ENCODE data around the gene C1orf174.

DNA sequence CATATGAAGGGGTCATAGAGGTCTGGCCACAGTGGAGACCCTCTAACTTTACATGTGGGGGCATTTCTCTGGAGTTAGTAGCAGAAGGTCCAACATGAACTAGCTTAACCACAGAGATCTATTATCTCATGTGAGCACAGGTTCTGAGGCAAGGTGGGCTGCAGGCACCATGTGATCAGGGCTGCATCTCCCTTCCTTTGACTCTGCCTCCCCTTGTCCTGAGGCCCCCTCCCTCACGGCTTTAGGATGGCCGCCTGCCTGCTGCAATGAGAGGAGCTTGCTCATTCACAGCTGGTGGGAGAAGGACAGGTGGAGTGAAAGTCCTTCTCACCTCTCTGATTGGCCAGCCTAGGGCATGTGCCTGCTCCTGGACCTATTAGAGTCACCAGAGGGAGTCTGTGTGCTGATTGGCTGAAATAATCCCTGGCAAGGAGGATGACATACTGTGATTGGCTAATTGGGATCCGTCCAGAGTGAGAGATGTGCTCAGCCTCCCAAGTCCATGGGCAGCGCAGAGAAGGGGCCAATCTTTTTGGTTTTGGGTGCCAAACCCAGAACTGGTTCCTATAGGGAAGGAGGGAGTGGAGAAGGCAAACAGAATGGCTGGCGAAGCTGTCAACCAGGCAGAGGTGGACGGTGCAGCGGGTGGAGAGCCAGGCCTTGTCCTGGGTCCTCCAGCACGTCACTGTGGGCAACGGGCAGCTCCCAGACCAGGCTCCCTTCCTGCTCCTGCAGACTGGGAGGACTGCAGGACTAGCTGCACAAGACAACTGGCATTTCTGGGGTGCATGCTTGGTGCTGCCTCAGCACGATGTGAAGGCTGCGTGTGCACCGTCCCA lies 39.4 kb upstream of the C1orf174 start:
- TF ChIP-seq, protein P1, sequence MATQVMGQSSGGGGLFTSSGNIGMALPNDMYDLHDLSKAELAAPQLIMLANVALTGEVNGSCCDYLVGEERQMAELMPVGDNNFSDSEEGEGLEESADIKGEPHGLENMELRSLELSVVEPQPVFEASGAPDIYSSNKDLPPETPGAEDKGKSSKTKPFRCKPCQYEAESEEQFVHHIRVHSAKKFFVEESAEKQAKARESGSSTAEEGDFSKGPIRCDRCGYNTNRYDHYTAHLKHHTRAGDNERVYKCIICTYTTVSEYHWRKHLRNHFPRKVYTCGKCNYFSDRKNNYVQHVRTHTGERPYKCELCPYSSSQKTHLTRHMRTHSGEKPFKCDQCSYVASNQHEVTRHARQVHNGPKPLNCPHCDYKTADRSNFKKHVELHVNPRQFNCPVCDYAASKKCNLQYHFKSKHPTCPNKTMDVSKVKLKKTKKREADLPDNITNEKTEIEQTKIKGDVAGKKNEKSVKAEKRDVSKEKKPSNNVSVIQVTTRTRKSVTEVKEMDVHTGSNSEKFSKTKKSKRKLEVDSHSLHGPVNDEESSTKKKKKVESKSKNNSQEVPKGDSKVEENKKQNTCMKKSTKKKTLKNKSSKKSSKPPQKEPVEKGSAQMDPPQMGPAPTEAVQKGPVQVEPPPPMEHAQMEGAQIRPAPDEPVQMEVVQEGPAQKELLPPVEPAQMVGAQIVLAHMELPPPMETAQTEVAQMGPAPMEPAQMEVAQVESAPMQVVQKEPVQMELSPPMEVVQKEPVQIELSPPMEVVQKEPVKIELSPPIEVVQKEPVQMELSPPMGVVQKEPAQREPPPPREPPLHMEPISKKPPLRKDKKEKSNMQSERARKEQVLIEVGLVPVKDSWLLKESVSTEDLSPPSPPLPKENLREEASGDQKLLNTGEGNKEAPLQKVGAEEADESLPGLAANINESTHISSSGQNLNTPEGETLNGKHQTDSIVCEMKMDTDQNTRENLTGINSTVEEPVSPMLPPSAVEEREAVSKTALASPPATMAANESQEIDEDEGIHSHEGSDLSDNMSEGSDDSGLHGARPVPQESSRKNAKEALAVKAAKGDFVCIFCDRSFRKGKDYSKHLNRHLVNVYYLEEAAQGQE (IDR thresholded peaks at IDR 0.05; ENCODE audit: insufficient replicate concordance, low read depth), result no peak
- TF ChIP-seq, protein P2, sequence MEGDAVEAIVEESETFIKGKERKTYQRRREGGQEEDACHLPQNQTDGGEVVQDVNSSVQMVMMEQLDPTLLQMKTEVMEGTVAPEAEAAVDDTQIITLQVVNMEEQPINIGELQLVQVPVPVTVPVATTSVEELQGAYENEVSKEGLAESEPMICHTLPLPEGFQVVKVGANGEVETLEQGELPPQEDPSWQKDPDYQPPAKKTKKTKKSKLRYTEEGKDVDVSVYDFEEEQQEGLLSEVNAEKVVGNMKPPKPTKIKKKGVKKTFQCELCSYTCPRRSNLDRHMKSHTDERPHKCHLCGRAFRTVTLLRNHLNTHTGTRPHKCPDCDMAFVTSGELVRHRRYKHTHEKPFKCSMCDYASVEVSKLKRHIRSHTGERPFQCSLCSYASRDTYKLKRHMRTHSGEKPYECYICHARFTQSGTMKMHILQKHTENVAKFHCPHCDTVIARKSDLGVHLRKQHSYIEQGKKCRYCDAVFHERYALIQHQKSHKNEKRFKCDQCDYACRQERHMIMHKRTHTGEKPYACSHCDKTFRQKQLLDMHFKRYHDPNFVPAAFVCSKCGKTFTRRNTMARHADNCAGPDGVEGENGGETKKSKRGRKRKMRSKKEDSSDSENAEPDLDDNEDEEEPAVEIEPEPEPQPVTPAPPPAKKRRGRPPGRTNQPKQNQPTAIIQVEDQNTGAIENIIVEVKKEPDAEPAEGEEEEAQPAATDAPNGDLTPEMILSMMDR (IDR thresholded peaks at IDR 0.05; ENCODE audit: insufficient read depth, low read length), result no peak
- TF ChIP-seq POLR2AphosphoS5 (IDR thresholded peaks at IDR 0.05; ENCODE audit: low read depth) (no peak), GABPA (IDR thresholded peaks at IDR 0.05; ENCODE audit: low read depth) (no peak), SPI1 (IDR thresholded peaks at IDR 0.05; ENCODE audit: borderline replicate concordance, low read depth) (no peak)
